ENCODE data around the gene TMOD1. TPM values are rescaled to one million over a fixed set of nuclear protein-coding genes. Genes with fewer than 3 reads are reported as not detected.
"Not testable (repeated sequence)": the region's sequence is repeated elsewhere in the genome, so short reads cannot be mapped to it uniquely, and the experiment has no call there.

TMOD1 gene
- total and polyA plus RNA-seq, 2 of the 8 experiments (the other 6 are each of a cell fraction or from before 2014, with no cell fraction given): 0.17 to 0.88 TPM

- peak in 2 of 3 experiments; percentile 14 to 15; a peak in 2 of 4 replicates for TF ChIP-seq CTCF (IDR thresholded peaks at IDR 0.05; ENCODE audit: control extremely low read depth in 1 of 3, insufficient read depth in 1 of 3, low read depth in 1 of 3, low read length in 3 of 3)
- no peak for TF ChIP-seq ZNF274 (IDR thresholded peaks at IDR 0.05; ENCODE audit: borderline replicate concordance, extremely low read depth, low read length)
- peak; percentile 56 for TF ChIP-seq ASH2L (IDR thresholded peaks at IDR 0.05; ENCODE audit: low read length)
- no peak for TF ChIP-seq CBX5 (IDR thresholded peaks at IDR 0.05; ENCODE audit: low read depth, low read length)
- TF ChIP-seq SIRT6 (IDR thresholded peaks at IDR 0.05; ENCODE audit: low read length): no peak
- TF ChIP-seq KDM4A (IDR thresholded peaks at IDR 0.05; ENCODE audit: low read depth, low read length, severe bottlenecking): peak; percentile 57
Measured at GRCh38 chr9:97501177-97501971, at the start of gene TMOD1 (continued).

- 95% methylated on average over 3 of the region's 3 CpGs; no CpG with 5 or more reads in 1 of the 2 experiments for WGBS, 2 experiments (ENCODE audit: extremely low coverage in 1 of 2, insufficient coverage in 1 of 2, insufficient read length in 1 of 2, insufficient replicate concordance in 2 of 2, low coverage in 1 of 2, low lambda C conversion rate in 2 of 2, missing lambda C conversion rate in 1 of 2)
- H3K27me3 ChIP-seq (replicated peaks in 1 of 4; ENCODE audit: control insufficient read depth in 3 of 4, extremely low read depth in 1 of 4, insufficient read depth in 3 of 4, low read length in 3 of 4); H3K79me1 ChIP-seq (ENCODE audit: low read depth, low read length); H2BK20ac ChIP-seq (ENCODE audit: low read length); H4K20me1 ChIP-seq (replicated peaks in 1 of 2; ENCODE audit: control insufficient read depth in 1 of 2, insufficient read depth in 2 of 2, low read length in 2 of 2); H3K4me3 ChIP-seq (ENCODE audit: extremely low read depth in 1 of 4, insufficient read depth in 2 of 4, low read depth in 3 of 4, low read length in 4 of 4); H2BK15ac ChIP-seq (ENCODE audit: low read length); H2AFZ ChIP-seq (ENCODE audit: low read length); FAIRE-seq; H4K91ac ChIP-seq (replicated peaks; ENCODE audit: insufficient read length, low read length); H3K56ac ChIP-seq (replicated peaks; ENCODE audit: insufficient read length, low read depth, low read length); POLR2A ChIA-PET (ENCODE audit: partially characterized antibody); H3K18ac ChIP-seq (ENCODE audit: extremely low read depth, low read length); H3K14ac ChIP-seq (ENCODE audit: insufficient read length); H3K4me2 ChIP-seq (ENCODE audit: insufficient read depth in 1 of 2, low read depth in 2 of 2, low read length in 2 of 2); H3K9me3 ChIP-seq (ENCODE audit: insufficient read depth in 2 of 2, low read depth in 1 of 2, low read length in 1 of 2); H3K27ac ChIP-seq (ENCODE audit: low read depth, low read length); H3K4me1 ChIP-seq (replicated peaks in 1 of 4; ENCODE audit: control insufficient read depth in 3 of 4, insufficient read depth in 4 of 4, low read length in 3 of 4); H2BK5ac ChIP-seq (ENCODE audit: low read depth, low read length); H3K79me2 ChIP-seq (ENCODE audit: control insufficient read depth in 1 of 2, insufficient read depth in 2 of 2, low read length in 2 of 2); DNase-seq (ENCODE audit: low read depth in 1 of 2, low spot score in 2 of 2); H3K23me2 ChIP-seq (ENCODE audit: low read depth, low read length); H4K8ac ChIP-seq (ENCODE audit: extremely low read depth, insufficient read depth, low read length); H4K5ac ChIP-seq (ENCODE audit: insufficient read length, low read depth, low read length); H2AK5ac ChIP-seq (ENCODE audit: low read depth, low read length); H2BK120ac ChIP-seq (replicated peaks; ENCODE audit: low read depth, low read length); H3K36me3 ChIP-seq (ENCODE audit: control insufficient read depth in 2 of 4, insufficient read depth in 4 of 4, low read length in 3 of 4); H2BK12ac ChIP-seq (ENCODE audit: low read depth, low read length); H3K4ac ChIP-seq (replicated peaks; ENCODE audit: insufficient read length, low read depth, low read length); H3K23ac ChIP-seq (ENCODE audit: insufficient read length); CTCF ChIA-PET (ENCODE audit: partially characterized antibody); H3K9ac ChIP-seq (replicated peaks in 1 of 4; ENCODE audit: extremely low read depth in 1 of 4, low read depth in 3 of 4, low read length in 3 of 4): not testable (repeated sequence)
Measured at GRCh38 chr9:97453573-97453972, 47.9 kb upstream of the TMOD1 start.

Measured in H1 (cell line).